IMR-90 (cell line): ENCODE data around the gene NACC2. TPM values are rescaled to one million over a fixed set of nuclear protein-coding genes. Genes with fewer than 3 reads are reported as not detected.

Experiments used
- ATAC-seq: fragments of 200-7000 bp; cut with Tn5 transposase; 2 replicates; pipeline ENCODE4 v1.9.1; 2020; ENCODE audit warnings: low read depth, mild to moderate bottlenecking, moderate library complexity
- BruUV-seq: library from RNA; stranded (reverse); fragments of 400-500 nt; replicated peaks from 2 replicates; lab custom pipeline; 2021; lab: Mats Ljungman, UMichigan
- CTCF ChIA-PET: fragments of 300-600 bp; formaldehyde crosslinking; extraction: SDS; loops from one replicate; lab custom pipeline; 2021; ENCODE audit warnings: antibody characterized with exemption; lab: Yijun Ruan, JAX
- POLR2A ChIA-PET: fragments of 300-600 bp; sonication (Branson Sonifier 250); formaldehyde crosslinking; loops from one replicate; lab custom pipeline; 2022; ENCODE audit warnings: antibody characterized with exemption; ENCODE audit not compliant: unreplicated experiment; lab: Charles Lee
- DNase-seq: peaks from one replicate; pipeline ENCODE4 v3.0.0; 2013
- H2AFZ ChIP-seq: replicated peaks from 2 replicates; pipeline ENCODE3; 2013; ENCODE audit warnings: low read length, mild to moderate bottlenecking; ENCODE audit not compliant: poor library complexity
- H2AK5ac ChIP-seq: 2 replicates; pipeline ENCODE4 v1.6.1; 2013; ENCODE audit warnings: low read depth, low read length, inconsistent platforms
- H2AK9ac ChIP-seq: replicated peaks from 2 replicates; pipeline ENCODE3; 2013; ENCODE audit warnings: mild to moderate bottlenecking, low read depth, low read length, moderate library complexity; ENCODE audit not compliant: poor library complexity
- H2BK120ac ChIP-seq: 2 replicates; pipeline ENCODE4 v1.6.1; 2013; ENCODE audit warnings: low read depth, low read length, inconsistent platforms
- H2BK15ac ChIP-seq: 3 replicates; pipeline ENCODE4 v1.6.1; 2013; ENCODE audit warnings: low read depth, low read length, inconsistent platforms
- H2BK20ac ChIP-seq: 2 replicates; pipeline ENCODE4 v1.6.1; 2013; ENCODE audit warnings: low read depth, mild to moderate bottlenecking, inconsistent platforms, low read length, moderate library complexity
- H2BK5ac ChIP-seq: 2 replicates; pipeline ENCODE4 v1.6.1; 2013; ENCODE audit warnings: mild to moderate bottlenecking, low read depth, low read length, inconsistent platforms; ENCODE audit not compliant: poor library complexity, severe bottlenecking
- H3K14ac ChIP-seq: replicated peaks from 2 replicates; pipeline ENCODE4 v1.6.1; 2013; ENCODE audit warnings: low read depth, low read length, inconsistent platforms
- H3K18ac ChIP-seq: 2 replicates; pipeline ENCODE4 v1.6.1; 2013; ENCODE audit warnings: low read depth, low read length, control low read depth
- H3K23ac ChIP-seq: 2 replicates; pipeline ENCODE4 v1.6.1; 2013; ENCODE audit warnings: low read depth, low read length, inconsistent platforms
- H3K27ac ChIP-seq: 2 replicates; pipeline ENCODE4 v1.5.1; 2013; ENCODE audit warnings: mild to moderate bottlenecking, control low read depth, low read length; ENCODE audit not compliant: insufficient read depth
- H3K27me3 ChIP-seq: 2 replicates; pipeline ENCODE4 v1.6.1; 2013; ENCODE audit warnings: low read length; ENCODE audit not compliant: control insufficient read depth, insufficient read depth
- H3K36me3 ChIP-seq: 2 replicates; pipeline ENCODE4 v1.6.1; 2013; ENCODE audit warnings: low read length, mixed read lengths; ENCODE audit not compliant: control insufficient read depth, insufficient read depth
- H3K4ac ChIP-seq: 2 replicates; pipeline ENCODE4 v1.6.1; 2013; ENCODE audit warnings: low read depth, low read length, inconsistent platforms
- H3K4me1 ChIP-seq: 2 replicates; pipeline ENCODE4 v1.6.1; 2013; ENCODE audit warnings: low read length, mixed read lengths; ENCODE audit not compliant: control insufficient read depth, insufficient read depth
- H3K4me2 ChIP-seq: 2 replicates; pipeline ENCODE4 v1.6.1; 2013; ENCODE audit warnings: low read depth, mild to moderate bottlenecking, control low read depth, low read length, moderate library complexity
- H3K4me3 ChIP-seq: 2 replicates; pipeline ENCODE4 v1.5.1; 2013; ENCODE audit warnings: low read depth, mild to moderate bottlenecking, control low read depth, low read length, moderate library complexity; ENCODE audit not compliant: insufficient read depth
- H3K56ac ChIP-seq: 2 replicates; pipeline ENCODE4 v1.6.1; 2013; ENCODE audit warnings: low read length, inconsistent platforms; ENCODE audit not compliant: insufficient read depth; ENCODE audit errors: extremely low read depth
- H3K79me1 ChIP-seq, 2 experiments: 2 replicates each; pipeline ENCODE4 v1.6.1; 2013; ENCODE audit warnings: low read length in 2 of 2, inconsistent platforms in 1 of 2, low read depth in 1 of 2
- H3K9ac ChIP-seq: 2 replicates; pipeline ENCODE4 v1.6.1; 2013; ENCODE audit warnings: low read depth, low read length, control low read depth
- H3K9me1 ChIP-seq: 2 replicates; pipeline ENCODE4 v1.6.1; 2013; ENCODE audit warnings: low read length, inconsistent platforms; ENCODE audit not compliant: insufficient read depth
- H3K9me3 ChIP-seq: 2 replicates; pipeline ENCODE4 v1.6.1; 2013; ENCODE audit warnings: low read length; ENCODE audit not compliant: control insufficient read depth, insufficient read depth
- H4K20me1 ChIP-seq: 2 replicates; pipeline ENCODE4 v1.6.1; 2013; ENCODE audit warnings: low read length, inconsistent platforms; ENCODE audit not compliant: insufficient read depth
- H4K5ac ChIP-seq: 2 replicates; pipeline ENCODE4 v1.6.1; 2013; ENCODE audit warnings: mild to moderate bottlenecking, low read depth, low read length, control low read depth
- H4K8ac ChIP-seq, 2 experiments: 2 replicates each; pipeline ENCODE4 v1.6.1; 2013; ENCODE audit warnings: low read depth in 2 of 2, low read length in 2 of 2, control low read depth in 1 of 2, inconsistent platforms in 1 of 2
- H4K91ac ChIP-seq: 2 replicates; pipeline ENCODE4 v1.6.1; 2013; ENCODE audit warnings: low read depth, low read length, inconsistent platforms; ENCODE audit not compliant: insufficient read depth
- BHLHE40 ChIP-seq: fragments of 150-350 bp; IDR thresholded peaks from 2 replicates; pipeline ENCODE4 v1.6.1; 2016; ENCODE audit warnings: mild to moderate bottlenecking, low read depth, low read length
- CEBPB ChIP-seq: IDR thresholded peaks from 2 replicates; pipeline ENCODE4 v1.6.1; 2012; ENCODE audit warnings: low read depth, low read length, improper control_type of control experiment
- MXI1 ChIP-seq: IDR thresholded peaks from 2 replicates; pipeline ENCODE4 v1.6.1; 2012; ENCODE audit warnings: low read depth, mild to moderate bottlenecking, low read length, moderate library complexity, borderline replicate concordance
- POLR2A ChIP-seq: IDR thresholded peaks from 2 replicates; pipeline ENCODE4 v1.6.1; 2012; ENCODE audit warnings: mild to moderate bottlenecking, low read depth, low read length
- RAD21 ChIP-seq: IDR thresholded peaks from 2 replicates; pipeline ENCODE4 v1.6.1; 2012; ENCODE audit warnings: low read length, improper control_type of control experiment
- RCOR1 ChIP-seq: IDR thresholded peaks from 2 replicates; pipeline ENCODE4 v1.6.1; 2012; ENCODE audit warnings: mild to moderate bottlenecking, low read length, improper control_type of control experiment; ENCODE audit not compliant: insufficient replicate concordance
- SMC3 ChIP-seq: fragments of 150-350 bp; IDR thresholded peaks from 2 replicates; pipeline ENCODE4 v1.6.1; 2016; ENCODE audit warnings: low read depth, mild to moderate bottlenecking, antibody characterized with exemption, low read length, moderate library complexity
- WGBS, 2 experiments: methylation state at CpG; one replicate each; pipeline versions ENCODE4 v1.1.5 to v1.1.7; 2013; ENCODE audit warnings: missing lambda C conversion rate in 2 of 2; ENCODE audit not compliant: insufficient read length in 1 of 2; ENCODE audit errors: extremely low coverage in 2 of 2; 5-methylcytosine and 5-hydroxymethylcytosine counted together
- dilution Hi-C: fragments of 300-500 bp; cut with HindIII; formaldehyde crosslinking; loops from one replicate; pipeline ENCODE4 v1.14.3; 2018; ENCODE audit warnings: low sequenced_read_pairs; ENCODE audit not compliant: unreplicated experiment
- in situ Hi-C: fragments of 300-500 bp; cut with MboI; formaldehyde crosslinking; loops from 3 replicates; pipeline ENCODE4 v1.14.3; 2019; ENCODE audit warnings: low sequenced_read_pairs, inconsistent platforms, mixed read lengths
- intact Hi-C: fragments of 100-400 bp; cut with micrococcal nuclease; formaldehyde crosslinking; loops from 2 replicates; pipeline ENCODE4 v1.10.0; 2022
- polyA plus RNA-seq, 3 experiments: library from polyadenylated mRNA; depleted of rRNA; stranded (reverse); fragments of >200 nt; gene quantifications; 2 replicates each; pipeline ENCODE4 v1.2.3, GENCODE V29; 2012; ENCODE audit warnings: low replicate concordance in 1 of 3
- total RNA-seq: library from RNA; depleted of rRNA; stranded (reverse); fragments of >200 nt; gene quantifications from 2 replicates; pipeline ENCODE4 v1.2.3, GENCODE V29; 2012
- TF ChIP-seq, protein P1 (sequence below): fragments of 150-350 bp; IDR thresholded peaks from 2 replicates; pipeline ENCODE4 v1.6.1; 2016; ENCODE audit warnings: low read depth, mild to moderate bottlenecking, low read length, moderate library complexity, borderline replicate concordance
- TF ChIP-seq, protein P2 (sequence below): conservative IDR thresholded peaks from 2 replicates; pipeline ENCODE4 v1.5.1; 2012; ENCODE audit warnings: mild to moderate bottlenecking, low read depth, low read length, improper control_type of control experiment

The NACC2 gene
- total and polyA plus RNA-seq, 2 of the 4 experiments (the other 2 are of a cell fraction), result 7.9 to 19.0 TPM

DNA sequence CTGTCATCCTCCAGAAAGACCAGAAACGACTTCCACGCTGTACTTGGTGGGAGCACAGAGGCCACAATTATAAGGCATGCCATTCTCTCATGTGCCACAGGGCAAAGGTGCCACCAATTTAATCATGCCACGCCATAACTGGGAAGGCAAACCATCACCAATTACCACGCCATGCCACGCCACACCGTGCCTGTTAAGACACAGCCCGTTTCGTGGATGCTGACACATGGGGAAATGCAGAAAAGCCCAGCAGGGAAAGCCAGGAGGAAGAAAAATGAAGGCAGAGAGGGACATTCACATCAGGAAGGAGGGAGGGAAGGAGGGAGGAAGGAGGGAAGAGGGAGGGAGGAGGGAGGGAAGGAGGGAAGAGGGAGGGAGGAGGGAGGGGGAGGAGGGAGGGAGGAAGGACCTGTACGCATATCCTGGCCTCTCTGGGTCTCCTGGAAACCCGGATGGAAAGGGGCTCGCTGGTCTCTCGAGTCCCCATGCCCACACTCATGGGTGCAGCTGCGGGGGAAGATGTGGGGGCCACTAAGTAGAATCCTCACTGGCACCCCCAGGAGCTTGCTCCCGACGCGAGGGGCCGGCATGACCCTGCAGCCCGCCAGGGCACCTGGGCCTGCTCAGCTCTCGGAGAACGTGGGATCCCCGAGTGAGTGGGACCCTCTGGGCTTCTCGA, 72.2 kb downstream of the NACC2 start:
- H4K20me1 ChIP-seq, result peaks cover 80% of the 10 kb centered on the region
- no peak overlapping the region for H4K5ac ChIP-seq
- H3K4me2 ChIP-seq, result no peak overlapping the region
- no peak overlapping the region for H2AFZ ChIP-seq
- no peak overlapping the region for H2AK9ac ChIP-seq
- no peak overlapping the region for H2BK5ac ChIP-seq
- peaks cover 32 to 75% of the 10 kb centered on the region in 2 experiments for H3K79me1 ChIP-seq
- H4K91ac ChIP-seq, result no peak overlapping the region
- H3K23ac ChIP-seq, result no peak overlapping the region; the same call in 1 of the 2 replicates
- no peak overlapping the region for H4K8ac ChIP-seq
- BruUV-seq, result no TSS peak
- no peak overlapping the region for H3K4me3 ChIP-seq
- intact Hi-C loops, result no loop called here
- no peaks in the 10 kb centered on the region for H3K9me3 ChIP-seq
- DNase-seq (no peak), ATAC-seq (no peak)
- H2BK120ac ChIP-seq, result no peak overlapping the region
- TF ChIP-seq, protein P1, sequence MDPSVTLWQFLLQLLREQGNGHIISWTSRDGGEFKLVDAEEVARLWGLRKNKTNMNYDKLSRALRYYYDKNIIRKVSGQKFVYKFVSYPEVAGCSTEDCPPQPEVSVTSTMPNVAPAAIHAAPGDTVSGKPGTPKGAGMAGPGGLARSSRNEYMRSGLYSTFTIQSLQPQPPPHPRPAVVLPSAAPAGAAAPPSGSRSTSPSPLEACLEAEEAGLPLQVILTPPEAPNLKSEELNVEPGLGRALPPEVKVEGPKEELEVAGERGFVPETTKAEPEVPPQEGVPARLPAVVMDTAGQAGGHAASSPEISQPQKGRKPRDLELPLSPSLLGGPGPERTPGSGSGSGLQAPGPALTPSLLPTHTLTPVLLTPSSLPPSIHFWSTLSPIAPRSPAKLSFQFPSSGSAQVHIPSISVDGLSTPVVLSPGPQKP, result no peak
- TF ChIP-seq MXI1 (no peak), CEBPB (no peak), POLR2A (no peak), BHLHE40 (no peak), SMC3 (no peak), RCOR1 (no peak), RAD21 (no peak)
- TF ChIP-seq, protein P2, sequence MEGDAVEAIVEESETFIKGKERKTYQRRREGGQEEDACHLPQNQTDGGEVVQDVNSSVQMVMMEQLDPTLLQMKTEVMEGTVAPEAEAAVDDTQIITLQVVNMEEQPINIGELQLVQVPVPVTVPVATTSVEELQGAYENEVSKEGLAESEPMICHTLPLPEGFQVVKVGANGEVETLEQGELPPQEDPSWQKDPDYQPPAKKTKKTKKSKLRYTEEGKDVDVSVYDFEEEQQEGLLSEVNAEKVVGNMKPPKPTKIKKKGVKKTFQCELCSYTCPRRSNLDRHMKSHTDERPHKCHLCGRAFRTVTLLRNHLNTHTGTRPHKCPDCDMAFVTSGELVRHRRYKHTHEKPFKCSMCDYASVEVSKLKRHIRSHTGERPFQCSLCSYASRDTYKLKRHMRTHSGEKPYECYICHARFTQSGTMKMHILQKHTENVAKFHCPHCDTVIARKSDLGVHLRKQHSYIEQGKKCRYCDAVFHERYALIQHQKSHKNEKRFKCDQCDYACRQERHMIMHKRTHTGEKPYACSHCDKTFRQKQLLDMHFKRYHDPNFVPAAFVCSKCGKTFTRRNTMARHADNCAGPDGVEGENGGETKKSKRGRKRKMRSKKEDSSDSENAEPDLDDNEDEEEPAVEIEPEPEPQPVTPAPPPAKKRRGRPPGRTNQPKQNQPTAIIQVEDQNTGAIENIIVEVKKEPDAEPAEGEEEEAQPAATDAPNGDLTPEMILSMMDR, result no peak
- peaks cover 30% of the 10 kb centered on the region for H3K9me1 ChIP-seq
- CTCF ChIA-PET, result no interaction called here
- H3K4me1 ChIP-seq, result peaks cover 9% of the 10 kb centered on the region; the same call in 1 of the 2 replicates
- no peak overlapping the region for H2AK5ac ChIP-seq
- no peak overlapping the region for H3K14ac ChIP-seq
- in situ Hi-C loops, result no loop called here
- no peak overlapping the region for H3K56ac ChIP-seq
- H3K4ac ChIP-seq, result no peak overlapping the region
- no peak overlapping the region for H3K27ac ChIP-seq
- 96% methylated on average over 12 of the region's 22 CpGs; no CpG with 5 or more reads in 1 of the 2 experiments for WGBS, 2 experiments
- H3K36me3 ChIP-seq, result peaks cover 14% of the 10 kb centered on the region
- no peak overlapping the region for H3K18ac ChIP-seq
- POLR2A ChIA-PET, result no interaction called here
- dilution Hi-C loops, result no loop called here
- no peak overlapping the region for H2BK20ac ChIP-seq
- H3K27me3 ChIP-seq, result no peaks in the 10 kb centered on the region
- no peak overlapping the region for H3K9ac ChIP-seq
- no peak overlapping the region for H2BK15ac ChIP-seq
